Fibroblast of skin of right quadriceps (primary cell): ENCODE data around the gene INPP5K.
"Not testable (repeated sequence)": the region's sequence is repeated elsewhere in the genome, so short reads cannot be mapped to it uniquely, and the experiment has no call there.

Experiments used
- DNase-seq: peaks from one replicate; pipeline ENCODE4 v3.0.0-alpha.2; 2013

Gene INPP5K

GRCh38 chr17:1461198-1461944 lies 55.0 kb downstream of the INPP5K start:
- DNase-seq, result no peak

- DNase-seq, result no peak
Measured at GRCh38 chr17:1460233-1460632, 56.2 kb downstream of the INPP5K start.

- peak; percentile 95 for DNase-seq
Measured at GRCh38 chr17:1455797-1456599, 60.4 kb downstream of the INPP5K start, which contains the start of gene CRK. TSS of gene CRK (minus strand) at chr17:1456232. CDS start at chr17:1456117, 115 bp downstream.

- DNase-seq, result peak; percentile 67
Measured at GRCh38 chr17:1455291-1455796, 61.1 kb downstream of the INPP5K start.

- no peak for DNase-seq
Measured at GRCh38 chr17:1454541-1454940, 61.9 kb downstream of the INPP5K start.

GRCh38 chr17:1453694-1454093 lies 62.7 kb downstream of the INPP5K start:
- not testable (repeated sequence) for DNase-seq

- DNase-seq, result no peak
Measured at GRCh38 chr17:1452836-1453235, 63.6 kb downstream of the INPP5K start.

- DNase-seq, result not testable (repeated sequence)
Measured at GRCh38 chr17:1450261-1450660, 66.2 kb downstream of the INPP5K start.

GRCh38 chr17:1449412-1449967 lies 66.9 kb downstream of the INPP5K start:
- no peak for DNase-seq

- DNase-seq, result peak; percentile 26
Measured at GRCh38 chr17:1447052-1447451, 69.4 kb downstream of the INPP5K start.

GRCh38 chr17:1446201-1446600 lies 70.2 kb downstream of the INPP5K start:
- no peak for DNase-seq

GRCh38 chr17:1445695-1446094 lies 70.7 kb downstream of the INPP5K start:
- not testable (repeated sequence) for DNase-seq
